ENCODE data around the gene EPM2A. TPM values are rescaled to one million over a fixed set of nuclear protein-coding genes. Genes with fewer than 3 reads are reported as not detected.

Gene EPM2A
- total and polyA plus RNA-seq, 2 of the 4 experiments (the other 2 are of a cell fraction) = 2.1 to 4.5 TPM

DNA sequence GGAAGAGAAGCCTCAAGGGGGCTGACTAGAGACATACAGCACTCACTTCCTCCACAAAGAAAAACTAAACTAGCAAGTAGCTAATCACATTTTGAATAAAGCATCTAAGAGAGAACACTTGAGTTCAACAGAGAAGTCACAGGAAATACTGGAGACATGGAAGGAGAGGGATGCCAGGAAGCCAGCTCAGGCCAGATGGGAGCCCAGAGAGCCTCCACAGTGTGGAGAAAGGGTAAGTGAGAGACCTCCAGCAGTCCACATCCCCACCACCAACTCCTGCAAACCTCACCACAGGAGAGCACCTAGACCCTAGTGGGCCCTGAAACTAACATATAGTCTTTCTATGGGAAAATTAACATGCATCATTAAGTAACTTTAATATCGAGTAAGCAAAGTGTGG lies 79.2 kb downstream of the EPM2A start:
- H3K4me1 ChIP-seq (ENCODE audit: control insufficient read depth, insufficient read depth, low read length) = no peaks in the 10 kb centered on the region
- no peaks in the 10 kb centered on the region for H4K20me1 ChIP-seq (ENCODE audit: insufficient read depth, low read length)
- ATAC-seq (ENCODE audit: low read depth) (no peak), DNase-seq (no peak)
- H3K4me3 ChIP-seq (ENCODE audit: insufficient read depth, low read depth, low read length) = no peak overlapping the region
- dilution Hi-C loops (cut with HindIII; ENCODE audit: low sequenced_read_pairs, unreplicated experiment) = no loop called here
- no peaks in the 10 kb centered on the region for H3K9me3 ChIP-seq (ENCODE audit: control insufficient read depth, insufficient read depth, low read length)
- no peak overlapping the region; the same call in 1 of the 2 replicates for H2BK20ac ChIP-seq (ENCODE audit: low read depth, low read length)
- H3K36me3 ChIP-seq (ENCODE audit: control insufficient read depth, insufficient read depth, low read length) = no peaks in the 10 kb centered on the region
- H3K27ac ChIP-seq (ENCODE audit: insufficient read depth, low read length) = no peak overlapping the region
- no peak overlapping the region for H4K91ac ChIP-seq (ENCODE audit: insufficient read depth, low read depth, low read length)
- H3K56ac ChIP-seq (ENCODE audit: extremely low read depth, insufficient read depth, low read length) = no peak overlapping the region
- H3K79me1 ChIP-seq (ENCODE audit: low read depth in 1 of 2, low read length in 2 of 2) = no peaks in the 10 kb centered on the region
- H4K8ac ChIP-seq (ENCODE audit: low read depth in 2 of 2, low read length in 2 of 2) = peak overlapping the region in 1 of 2 experiments; percentile 66; a peak in 1 of 4 replicates
- no peak overlapping the region for H2AFZ ChIP-seq (replicated peaks; ENCODE audit: low read length, poor library complexity)
- no peak overlapping the region for H2BK15ac ChIP-seq (ENCODE audit: low read depth, low read length)
- H3K9ac ChIP-seq (ENCODE audit: low read depth, low read length) = no peak overlapping the region
- ChIA-PET CTCF (interaction anchor here (1.1 kb wide), 1 partner anchor 23 kb away, joined by 3 read pairs; no protein-coding TSS in a partner anchor), POLR2A (ENCODE audit: unreplicated experiment) (no interaction called here)
- no TSS peak for BruUV-seq (replicated peaks)
- no peak for TF ChIP-seq POLR2A (IDR thresholded peaks at IDR 0.05; ENCODE audit: low read depth, low read length)
- TF ChIP-seq CHD1 (IDR thresholded peaks at IDR 0.05; ENCODE audit: low read depth, low read length) = no peak
- no peak for TF ChIP-seq FOS (IDR thresholded peaks at IDR 0.05; ENCODE audit: low read depth, low read length)
- TF ChIP-seq CEBPB (IDR thresholded peaks at IDR 0.05; ENCODE audit: low read depth, low read length) = no peak
- TF ChIP-seq, protein P1, sequence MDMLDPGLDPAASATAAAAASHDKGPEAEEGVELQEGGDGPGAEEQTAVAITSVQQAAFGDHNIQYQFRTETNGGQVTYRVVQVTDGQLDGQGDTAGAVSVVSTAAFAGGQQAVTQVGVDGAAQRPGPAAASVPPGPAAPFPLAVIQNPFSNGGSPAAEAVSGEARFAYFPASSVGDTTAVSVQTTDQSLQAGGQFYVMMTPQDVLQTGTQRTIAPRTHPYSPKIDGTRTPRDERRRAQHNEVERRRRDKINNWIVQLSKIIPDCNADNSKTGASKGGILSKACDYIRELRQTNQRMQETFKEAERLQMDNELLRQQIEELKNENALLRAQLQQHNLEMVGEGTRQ (IDR thresholded peaks at IDR 0.05; ENCODE audit: low read depth, low read length) = no peak
- TF ChIP-seq RFX5 (IDR thresholded peaks at IDR 0.05; ENCODE audit: low read depth, low read length) = no peak
- H3K4me2 ChIP-seq (ENCODE audit: low read depth, low read length) = no peak overlapping the region
- no peak overlapping the region for H2AK5ac ChIP-seq (ENCODE audit: low read depth, low read length)
- H2BK120ac ChIP-seq (ENCODE audit: low read depth, low read length) = no peak overlapping the region
- intact Hi-C loops (cut with micrococcal nuclease) = no loop called here
- H3K9me1 ChIP-seq (ENCODE audit: insufficient read depth, low read length) = 0 out of 2 replicates have a peak, but pooled peaks cover 2% of the 10 kb centered on the region
- H3K4ac ChIP-seq (ENCODE audit: low read depth, low read length) = no peak overlapping the region
- no peak overlapping the region for H3K14ac ChIP-seq (replicated peaks; ENCODE audit: low read depth, low read length)
- no peak overlapping the region for H3K18ac ChIP-seq (ENCODE audit: low read depth, low read length)
- H2AK9ac ChIP-seq (replicated peaks; ENCODE audit: low read depth, low read length, poor library complexity) = no peak overlapping the region
- no CpG with 5 or more reads among the region's 1 CpG for WGBS, 2 experiments (ENCODE audit: extremely low coverage in 2 of 2, insufficient read length in 1 of 2)
- H3K23ac ChIP-seq (ENCODE audit: low read depth, low read length) = no peak overlapping the region
- H4K5ac ChIP-seq (ENCODE audit: low read depth, low read length) = no peak overlapping the region
- in situ Hi-C loops (cut with MboI; ENCODE audit: low sequenced_read_pairs) = no loop called here
- no peak overlapping the region for H2BK5ac ChIP-seq (ENCODE audit: low read depth, low read length, poor library complexity, severe bottlenecking)
- no peaks in the 10 kb centered on the region for H3K27me3 ChIP-seq (ENCODE audit: control insufficient read depth, insufficient read depth, low read length)
